AG09309 (cell line): ENCODE measurements around the gene PCARE.

Source experiments
- DNase-seq: peaks from one replicate; pipeline ENCODE4 v3.0.0-alpha.2; 2010; ENCODE audit warnings: low read depth
- H3K4me3 ChIP-seq: 2 replicates; pipeline ENCODE4 v1.5.1; 2011; ENCODE audit warnings: mild to moderate bottlenecking, low read depth, low read length, moderate library complexity; ENCODE audit not compliant: control insufficient read depth
- CTCF ChIP-seq: IDR thresholded peaks from 2 replicates; pipeline ENCODE4 v1.5.1; 2011; ENCODE audit warnings: mild to moderate bottlenecking, low read depth, low read length, inconsistent platforms; ENCODE audit not compliant: insufficient read depth, control insufficient read depth; ENCODE audit errors: missing control alignments

PCARE gene

GRCh38 chr2:29114946-29115609 lies 40.8 kb upstream of the PCARE start, which contains the start of gene CLIP4:
TSS of gene CLIP4 (plus strand) at chr2:29115415. CDS start at chr2:29121389, 5,974 bp downstream.
- DNase-seq, result no peak
- TF ChIP-seq CTCF, result no peak

GRCh38 chr2:29114586-29114945 lies 40.2 kb upstream of the PCARE start:
- H3K4me3 ChIP-seq, result no peak overlapping the region
- DNase-seq, result no peak
- no peak for TF ChIP-seq CTCF

More at GRCh38 chr2:29114946-29115609, 40.8 kb upstream of the PCARE start, which contains the start of gene CLIP4:
- H3K4me3 ChIP-seq, result peak within 1 kb of the TSS; percentile 54

- DNase-seq, result peak; percentile 32
- no peak for TF ChIP-seq CTCF
- H3K4me3 ChIP-seq, result no peak overlapping the region
Observed at GRCh38 chr2:29113891-29114321, 39.6 kb upstream of the PCARE start.

GRCh38 chr2:29113027-29113686 lies 38.8 kb upstream of the PCARE start:
- no peak for TF ChIP-seq CTCF
- DNase-seq, result no peak

GRCh38 chr2:29112379-29112778 lies 38.1 kb upstream of the PCARE start:
- H3K4me3 ChIP-seq, result no peak overlapping the region
- DNase-seq, result no peak
- TF ChIP-seq CTCF, result no peak

More at GRCh38 chr2:29113027-29113686, 38.8 kb upstream of the PCARE start:
- no peak overlapping the region for H3K4me3 ChIP-seq

GRCh38 chr2:29110916-29111535 lies 36.7 kb upstream of the PCARE start:
- TF ChIP-seq CTCF, result no peak
- H3K4me3 ChIP-seq, result no peak overlapping the region
- DNase-seq, result no peak
